OCI-LY1 (cell line): Measurements from ENCODE around the gene DYNC2H1.

ENCODE experiments used
- H2AFZ ChIP-seq: fragments of 200-600 bp; sonication (generic), shearing (Covaris generic); 2 replicates; pipeline ENCODE4 v1.6.0; 2014; ENCODE audit warnings: antibody characterized with exemption, mild to moderate bottlenecking, low read length
- H3F3A ChIP-seq: fragments of 200-600 bp; sonication (generic), shearing (Covaris generic); 2 replicates; pipeline ENCODE4 v1.6.0; 2014; ENCODE audit warnings: mild to moderate bottlenecking, antibody characterized with exemption, low read length, moderate library complexity; ENCODE audit not compliant: insufficient read depth
- H3K27ac ChIP-seq: fragments of 200-600 bp; sonication (generic); 2 replicates; pipeline ENCODE4 v1.5.1; 2014; ENCODE audit warnings: low read length, mixed run types, mild to moderate bottlenecking, low read depth; ENCODE audit not compliant: poor library complexity, severe bottlenecking
- H3K27me3 ChIP-seq: fragments of 200-600 bp; sonication (generic); 2 replicates; pipeline ENCODE4 v1.6.0; 2014; ENCODE audit warnings: antibody characterized with exemption, mild to moderate bottlenecking, low read length, moderate library complexity; ENCODE audit not compliant: insufficient read depth
- H3K36me3 ChIP-seq: fragments of 200-600 bp; sonication (generic); 2 replicates; pipeline ENCODE4 v1.6.1; 2014; ENCODE audit warnings: mild to moderate bottlenecking, antibody characterized with exemption, low read length, moderate library complexity, mixed read lengths; ENCODE audit not compliant: insufficient read depth
- H3K4me1 ChIP-seq: fragments of 200-600 bp; sonication (generic); 2 replicates; pipeline ENCODE4 v1.5.1; 2014; ENCODE audit warnings: mild to moderate bottlenecking, low read length, moderate library complexity; ENCODE audit not compliant: insufficient read depth, severe bottlenecking
- H3K4me2 ChIP-seq: fragments of 200-600 bp; sonication (generic), shearing (Covaris generic); 2 replicates; pipeline ENCODE4 v1.6.1; 2014; ENCODE audit warnings: low read length
- H3K4me3 ChIP-seq: fragments of 200-600 bp; sonication (generic); 2 replicates; pipeline ENCODE4 v1.5.1; 2014; ENCODE audit warnings: low read length, low read depth, mild to moderate bottlenecking, mixed read lengths; ENCODE audit not compliant: poor library complexity, severe bottlenecking
- H3K79me2 ChIP-seq: fragments of 200-600 bp; shearing (Covaris generic); 2 replicates; pipeline ENCODE4 v1.6.1; 2016; ENCODE audit warnings: mixed run types, low read length, mixed read lengths; ENCODE audit not compliant: insufficient read depth
- H3K9ac ChIP-seq: fragments of 200-600 bp; sonication (generic), shearing (Covaris generic); 2 replicates; pipeline ENCODE4 v1.6.1; 2014; ENCODE audit warnings: mild to moderate bottlenecking, low read length, mixed read lengths
- H3K9me2 ChIP-seq: fragments of 200-600 bp; sonication (generic), shearing (Covaris generic); 2 replicates; pipeline ENCODE4 v1.6.1; 2014; ENCODE audit warnings: low read depth, mild to moderate bottlenecking, low read length, mixed read lengths
- H3K9me3 ChIP-seq: fragments of 200-600 bp; shearing (Covaris generic); 2 replicates; pipeline ENCODE4 v1.6.1; 2014; ENCODE audit warnings: low read length, mixed read lengths
- H4K20me1 ChIP-seq: fragments of 200-600 bp; sonication (generic), shearing (Covaris generic); 2 replicates; pipeline ENCODE4 v1.6.0; 2016; ENCODE audit warnings: mild to moderate bottlenecking, low read length; ENCODE audit not compliant: insufficient read depth
- CTCF ChIP-seq: fragments of 200-600 bp; sonication (generic), shearing (Covaris generic); IDR thresholded peaks from 2 replicates; pipeline ENCODE4 v1.5.1; 2017; ENCODE audit warnings: mild to moderate bottlenecking, antibody characterized with exemption, low read length, moderate library complexity, mixed read lengths
- EZH2 ChIP-seq: fragments of 200-600 bp; sonication (generic), shearing (Covaris generic); IDR thresholded peaks from 2 replicates; pipeline ENCODE4 v1.8.0; 2017; ENCODE audit warnings: borderline replicate concordance, mixed run types, mild to moderate bottlenecking, antibody characterized with exemption, low read length, moderate library complexity, mixed read lengths

Gene DYNC2H1

GRCh38 chr11:103067118-103067517 lies 42.1 kb upstream of the DYNC2H1 start:
- H3K27me3 ChIP-seq, result no peaks in the 10 kb centered on the region
- H3K36me3 ChIP-seq, result peaks cover 79% of the 10 kb centered on the region
- H3K4me1 ChIP-seq, result peaks cover 13% of the 10 kb centered on the region
- H3K9me3 ChIP-seq, result no peaks in the 10 kb centered on the region
- no peaks in the 10 kb centered on the region for H4K20me1 ChIP-seq
- H3K27ac ChIP-seq, result no peak overlapping the region
- H2AFZ ChIP-seq, result no peak overlapping the region
- no peak overlapping the region for H3K4me2 ChIP-seq
- H3K9ac ChIP-seq, result no peak overlapping the region
- H3F3A ChIP-seq, result no peaks in the 10 kb centered on the region
- H3K4me3 ChIP-seq, result no peak overlapping the region
- TF ChIP-seq CTCF (no peak), EZH2 (no peak)
- H3K9me2 ChIP-seq, result no peaks in the 10 kb centered on the region
- peaks cover 38% of the 10 kb centered on the region for H3K79me2 ChIP-seq

- Histone ChIP-seq H3K4me3 (no peak overlapping the region), H3F3A (no peaks in the 10 kb centered on the region), H3K27ac (no peak overlapping the region), H3K4me1 (peaks cover 13% of the 10 kb centered on the region), H3K36me3 (peaks cover 68% of the 10 kb centered on the region), H3K9ac (no peak overlapping the region), H3K9me3 (no peaks in the 10 kb centered on the region), H3K79me2 (peaks cover 38% of the 10 kb centered on the region), H3K27me3 (no peaks in the 10 kb centered on the region), H3K9me2 (no peaks in the 10 kb centered on the region), H2AFZ (no peak overlapping the region), H3K4me2 (no peak overlapping the region), H4K20me1 (no peaks in the 10 kb centered on the region)
- TF ChIP-seq EZH2, result no peak
- TF ChIP-seq CTCF, result no peak
Measured at GRCh38 chr11:103069367-103069766, 39.9 kb upstream of the DYNC2H1 start.

GRCh38 chr11:103070142-103070541 lies 39.1 kb upstream of the DYNC2H1 start:
- Histone ChIP-seq H3K79me2 (peaks cover 38% of the 10 kb centered on the region), H3K27me3 (no peaks in the 10 kb centered on the region), H3K36me3 (peaks cover 67% of the 10 kb centered on the region), H3K27ac (no peak overlapping the region), H3K4me2 (no peak overlapping the region), H3K4me3 (no peak overlapping the region), H3K9me2 (no peaks in the 10 kb centered on the region), H4K20me1 (no peaks in the 10 kb centered on the region), H2AFZ (no peak overlapping the region), H3K4me1 (peaks cover 13% of the 10 kb centered on the region), H3F3A (no peaks in the 10 kb centered on the region), H3K9me3 (no peaks in the 10 kb centered on the region), H3K9ac (no peak overlapping the region)
- TF ChIP-seq EZH2 (no peak), CTCF (no peak)
